Glutamatergic neuron (in vitro differentiated cells): ENCODE measurements around the gene DMXL2. TPM values are rescaled to one million over a fixed set of nuclear protein-coding genes. Genes with fewer than 3 reads are reported as not detected.

Source experiments
- DNase-seq: peaks from one replicate; pipeline ENCODE4 v3.0.0; 2022
- H3K27ac Mint-ChIP-seq: one replicate; pipeline ENCODE4 v1.8.0; 2020; ENCODE audit warnings: mild to moderate bottlenecking, mixed read lengths, inconsistent platforms; ENCODE audit not compliant: unreplicated experiment
- H3K27me3 Mint-ChIP-seq: one replicate; pipeline ENCODE4 v1.8.0; 2020; ENCODE audit warnings: mild to moderate bottlenecking, moderate library complexity, mixed read lengths, inconsistent platforms; ENCODE audit not compliant: unreplicated experiment
- H3K36me3 Mint-ChIP-seq: one replicate; pipeline ENCODE4 v1.8.0; 2020; ENCODE audit warnings: mild to moderate bottlenecking, mixed read lengths, inconsistent platforms; ENCODE audit not compliant: unreplicated experiment
- H3K4me1 Mint-ChIP-seq: one replicate; pipeline ENCODE4 v1.8.0; 2020; ENCODE audit warnings: mild to moderate bottlenecking, low read depth, mixed read lengths, inconsistent platforms; ENCODE audit not compliant: unreplicated experiment
- H3K4me3 Mint-ChIP-seq: one replicate; pipeline ENCODE4 v1.8.0; 2020; ENCODE audit warnings: mild to moderate bottlenecking, mixed read lengths, inconsistent platforms; ENCODE audit not compliant: unreplicated experiment
- H3K9me3 Mint-ChIP-seq: one replicate; pipeline ENCODE4 v1.8.0; 2020; ENCODE audit warnings: mild to moderate bottlenecking, moderate library complexity, mixed read lengths, inconsistent platforms; ENCODE audit not compliant: unreplicated experiment
- CTCF ChIP-seq: fragments of 200-600 bp; sonication (generic); IDR thresholded peaks from one replicate; pipeline ENCODE4 v1.5.0; 2021; ENCODE audit not compliant: partially characterized antibody, unreplicated experiment
- total RNA-seq: library from RNA; stranded (reverse); fragmentation: NEBNext Ultra II Directional; extraction: Animal tissue kit (Norgen Biotek cat#: 25700); gene quantifications from one replicate; pipeline ENCODE4 v1.2.1, GENCODE V29; 2021; ENCODE audit not compliant: unreplicated experiment

DMXL2 gene
- total RNA-seq, 1 donor from 2014 or later: 48.2 TPM

- no peak for TF ChIP-seq CTCF
- Mint-ChIP-seq H3K4me1 (peaks cover 9% of the 10 kb centered on the region), H3K27me3 (no peaks in the 10 kb centered on the region), H3K4me3 (peak overlapping the region; percentile 98), H3K9me3 (peaks cover 8% of the 10 kb centered on the region), H3K36me3 (no peaks in the 10 kb centered on the region), H3K27ac (peak overlapping the region; percentile 95)
- DNase-seq: peak; percentile 64
These were observed 501 bp downstream of the DMXL2 start for GRCh38 chr15:51621936-51622603.

DNA sequence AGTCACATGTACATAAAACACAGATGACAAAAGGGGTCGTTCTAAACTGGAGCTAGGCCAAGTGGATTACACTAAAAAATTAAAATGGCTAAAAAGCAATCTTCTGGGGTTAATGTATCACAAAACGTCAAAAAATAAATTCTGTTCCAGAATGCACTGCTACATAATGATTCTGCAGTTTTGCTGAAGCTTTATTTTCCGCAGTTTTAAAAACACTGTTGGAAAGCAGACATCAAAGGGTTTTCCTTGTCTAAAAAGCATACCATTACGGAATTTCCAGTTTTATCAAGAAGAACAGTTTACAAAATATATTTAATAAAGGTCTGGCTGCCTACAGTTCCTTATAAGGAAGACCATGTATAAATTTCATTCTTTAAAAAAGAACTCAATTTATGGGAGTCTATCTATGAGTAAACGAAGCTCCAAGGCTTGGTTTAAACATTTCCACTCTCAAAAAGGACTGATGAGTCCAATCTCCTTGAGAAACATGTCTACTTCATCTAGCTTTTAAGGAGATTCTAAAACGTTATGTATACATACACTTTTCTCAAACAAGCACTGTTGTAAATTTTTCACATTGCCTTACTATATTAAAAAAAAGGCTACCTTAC is 1.3 kb downstream of the DMXL2 start:
- no peak for DNase-seq
- peak overlapping the region; percentile 95 for H3K27ac Mint-ChIP-seq
- no peaks in the 10 kb centered on the region for H3K36me3 Mint-ChIP-seq
- peaks cover 8% of the 10 kb centered on the region for H3K9me3 Mint-ChIP-seq
- TF ChIP-seq CTCF: no peak
- no peaks in the 10 kb centered on the region for H3K27me3 Mint-ChIP-seq
- peaks cover 9% of the 10 kb centered on the region for H3K4me1 Mint-ChIP-seq
- peak overlapping the region; percentile 98 for H3K4me3 Mint-ChIP-seq

DNA sequence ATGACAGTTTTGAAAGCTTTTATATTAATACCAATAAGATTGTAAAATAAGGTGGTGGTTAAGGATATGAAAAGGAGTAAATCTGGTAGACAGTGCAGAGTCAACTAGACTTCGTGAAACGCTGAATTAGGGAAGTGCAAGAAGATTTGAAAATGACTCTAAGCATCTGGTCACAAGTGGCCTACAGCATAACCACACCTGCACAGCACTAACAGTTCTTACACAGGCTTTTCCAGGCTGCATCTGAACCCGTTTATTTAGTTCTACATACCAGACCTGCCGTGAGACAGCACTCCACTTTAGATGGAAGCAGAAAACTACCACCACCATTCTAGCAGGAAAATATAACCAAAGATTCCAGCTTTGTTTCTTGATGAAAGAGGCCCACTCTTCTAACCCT is 1.9 kb downstream of the DMXL2 start:
- no peak for TF ChIP-seq CTCF
- Mint-ChIP-seq H3K27me3 (no peaks in the 10 kb centered on the region), H3K27ac (peak overlapping the region; percentile 56), H3K9me3 (peaks cover 8% of the 10 kb centered on the region), H3K4me1 (peaks cover 9% of the 10 kb centered on the region), H3K36me3 (no peaks in the 10 kb centered on the region), H3K4me3 (peak overlapping the region; percentile 98)
- no peak for DNase-seq

GRCh38 chr15:51620122-51620521 is 2.4 kb downstream of the DMXL2 start:
- Mint-ChIP-seq H3K9me3 (peaks cover 8% of the 10 kb centered on the region), H3K27me3 (no peaks in the 10 kb centered on the region), H3K4me1 (peaks cover 9% of the 10 kb centered on the region), H3K36me3 (no peaks in the 10 kb centered on the region), H3K27ac (no peak overlapping the region), H3K4me3 (peak overlapping the region; percentile 98)
- DNase-seq: no peak
- no peak for TF ChIP-seq CTCF

DNA sequence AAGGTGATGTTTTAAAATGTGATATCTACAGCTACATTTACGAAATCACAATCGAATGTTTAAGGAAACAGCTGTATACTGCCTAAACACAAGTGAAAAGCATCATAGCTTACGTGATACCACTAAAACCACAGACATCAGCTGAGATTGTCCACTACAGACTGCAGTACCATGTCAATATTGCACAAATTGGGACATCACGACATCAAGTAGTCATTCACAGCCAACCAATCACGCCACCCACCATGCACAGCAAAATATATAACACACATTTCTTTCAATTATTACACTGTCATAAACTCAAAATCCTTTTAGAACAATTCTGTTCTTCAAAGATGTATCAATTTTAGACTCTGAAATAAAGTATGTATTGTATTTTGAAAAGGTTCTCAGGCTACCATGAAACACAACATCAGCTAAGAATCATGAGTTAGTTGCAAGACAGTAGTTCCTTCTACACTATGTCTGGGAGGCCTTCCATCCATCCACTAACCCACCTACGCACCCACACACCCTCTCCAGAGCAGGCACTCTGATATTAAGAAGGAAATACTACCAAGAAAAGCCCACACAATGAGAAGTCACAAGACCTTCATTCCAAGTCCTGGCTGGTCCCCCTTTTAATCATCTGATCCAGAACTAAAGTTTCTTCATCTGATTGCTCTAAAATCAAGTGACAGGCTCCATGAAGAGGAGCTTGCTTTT is 3.1 kb downstream of the DMXL2 start:
- H3K36me3 Mint-ChIP-seq: no peaks in the 10 kb centered on the region
- H3K4me1 Mint-ChIP-seq: peaks cover 9% of the 10 kb centered on the region
- no peak overlapping the region for H3K27ac Mint-ChIP-seq
- H3K9me3 Mint-ChIP-seq: peaks cover 8% of the 10 kb centered on the region
- no peak for DNase-seq
- H3K4me3 Mint-ChIP-seq: peak overlapping the region; percentile 30
- H3K27me3 Mint-ChIP-seq: no peaks in the 10 kb centered on the region
- no peak for TF ChIP-seq CTCF
